Neural progenitor cell (in vitro differentiated cells): ENCODE results near the gene F8A3. TPM values are rescaled to one million over a fixed set of nuclear protein-coding genes. Genes with fewer than 3 reads are reported as not detected.
"Not testable (repeated sequence)": the region's sequence is repeated elsewhere in the genome, so short reads cannot be mapped to it uniquely, and the experiment has no call there.

ENCODE experiments used
- DNase-seq: peaks from one replicate; pipeline ENCODE4 v3.0.0-alpha.2; 2016; ENCODE audit warnings: low spot score
- H2AFZ ChIP-seq: fragments of 200-600 bp; sonication (generic); replicated peaks from 2 replicates; pipeline ENCODE4 v1.6.1; 2016; ENCODE audit warnings: antibody characterized with exemption
- H3F3A ChIP-seq: fragments of 200-600 bp; sonication (generic); 2 replicates; pipeline ENCODE4 v1.6.1; 2016; ENCODE audit warnings: antibody characterized with exemption, low read depth
- H3K27ac ChIP-seq: fragments of 200-600 bp; sonication (generic); 2 replicates; pipeline ENCODE4 v1.5.1; 2016; ENCODE audit warnings: mild to moderate bottlenecking
- H3K27me3 ChIP-seq: fragments of 200-600 bp; sonication (generic); 2 replicates; pipeline ENCODE4 v1.6.1; 2016; ENCODE audit warnings: mild to moderate bottlenecking, moderate library complexity
- H3K36me3 ChIP-seq: fragments of 200-600 bp; sonication (generic); 2 replicates; pipeline ENCODE4 v1.5.1; 2016
- H3K4me1 ChIP-seq: fragments of 200-600 bp; sonication (generic); 2 replicates; pipeline ENCODE4 v1.6.1; 2016; ENCODE audit warnings: mixed run types
- H3K4me2 ChIP-seq: fragments of 200-600 bp; sonication (generic); 2 replicates; pipeline ENCODE4 v1.6.1; 2016
- H3K4me3 ChIP-seq: fragments of 200-600 bp; sonication (generic); 2 replicates; pipeline ENCODE4 v1.5.1; 2016
- H3K79me2 ChIP-seq: fragments of 200-600 bp; sonication (generic); 2 replicates; pipeline ENCODE4 v1.6.1; 2016; ENCODE audit warnings: low read depth
- H3K9ac ChIP-seq: fragments of 200-600 bp; sonication (generic); 2 replicates; pipeline ENCODE4 v1.6.1; 2016
- H3K9me3 ChIP-seq: fragments of 200-600 bp; sonication (generic); 2 replicates; pipeline ENCODE4 v1.5.1; 2016; ENCODE audit warnings: low read depth
- H4K20me1 ChIP-seq: fragments of 200-600 bp; sonication (generic); 2 replicates; pipeline ENCODE4 v1.6.1; 2016; ENCODE audit warnings: low read depth
- H3K27ac Mint-ChIP-seq: 3 replicates; pipeline ENCODE4 v1.8.0; 2021; ENCODE audit warnings: mixed read lengths
- H3K27me3 Mint-ChIP-seq: 2 replicates; pipeline ENCODE4 v1.8.0; 2022; ENCODE audit warnings: low read depth, mild to moderate bottlenecking, inconsistent platforms, moderate library complexity, mixed read lengths; ENCODE audit not compliant: insufficient read depth
- H3K36me3 Mint-ChIP-seq: 3 replicates; pipeline ENCODE4 v1.8.0; 2021; ENCODE audit warnings: mixed read lengths
- H3K4me1 Mint-ChIP-seq: 3 replicates; pipeline ENCODE4 v1.8.0; 2021; ENCODE audit warnings: mixed read lengths
- H3K4me3 Mint-ChIP-seq: 3 replicates; pipeline ENCODE4 v1.8.0; 2021; ENCODE audit warnings: mild to moderate bottlenecking, moderate library complexity, mixed read lengths
- H3K9me3 Mint-ChIP-seq: 3 replicates; pipeline ENCODE4 v1.8.0; 2020; ENCODE audit warnings: mixed read lengths
- EZH2 ChIP-seq: fragments of 200-600 bp; sonication (generic); IDR thresholded peaks from 2 replicates; pipeline ENCODE4 v1.6.1; 2017; ENCODE audit warnings: antibody characterized with exemption, mild to moderate bottlenecking, moderate library complexity
- EZH2phosphoT487 ChIP-seq: fragments of 200-600 bp; sonication (generic); IDR thresholded peaks from 2 replicates; pipeline ENCODE4 v1.6.1; 2017; ENCODE audit warnings: antibody characterized with exemption
- total RNA-seq: library from RNA; depleted of rRNA; stranded (reverse); fragments of >200 nt; gene quantifications from 2 replicates; pipeline ENCODE4 v1.2.3, GENCODE V29; 2015; ENCODE audit warnings: low replicate concordance
- TF ChIP-seq, protein P1 (sequence below): fragments of 200-600 bp; sonication (generic); IDR thresholded peaks from 2 replicates; pipeline ENCODE4 v1.5.1; 2017; ENCODE audit warnings: antibody characterized with exemption, mild to moderate bottlenecking

Gene F8A3
- 0.73 and 3.5 TPM in 2 replicates for total RNA-seq

DNA sequence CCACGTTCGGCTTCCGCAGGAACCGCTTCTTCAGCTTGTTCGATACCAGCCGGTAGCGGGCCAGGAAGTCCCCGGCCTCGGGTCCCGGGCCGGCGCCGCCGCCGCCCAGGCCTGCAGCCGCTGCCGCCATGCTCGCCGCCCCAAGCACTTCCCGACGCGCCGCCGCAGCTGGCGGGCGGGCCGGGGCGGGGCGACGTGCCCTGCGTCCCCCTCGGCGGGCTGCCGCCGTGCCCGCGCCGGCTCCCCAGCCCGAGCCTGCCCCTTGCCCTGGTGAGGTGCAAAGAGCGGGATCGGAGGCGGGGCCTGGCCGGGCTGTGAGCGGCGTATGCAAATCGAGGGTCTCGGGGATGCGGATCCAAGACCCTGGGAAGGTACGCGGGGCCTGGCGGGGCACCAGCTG, at the start of gene F8A3:
F8A3 (minus strand) TSS at position 150 of the 400 bp plus-strand sequence; CDS start at position 130, 20 bp downstream.
- not testable (repeated sequence) for H3K27ac Mint-ChIP-seq, DNase-seq

DNA sequence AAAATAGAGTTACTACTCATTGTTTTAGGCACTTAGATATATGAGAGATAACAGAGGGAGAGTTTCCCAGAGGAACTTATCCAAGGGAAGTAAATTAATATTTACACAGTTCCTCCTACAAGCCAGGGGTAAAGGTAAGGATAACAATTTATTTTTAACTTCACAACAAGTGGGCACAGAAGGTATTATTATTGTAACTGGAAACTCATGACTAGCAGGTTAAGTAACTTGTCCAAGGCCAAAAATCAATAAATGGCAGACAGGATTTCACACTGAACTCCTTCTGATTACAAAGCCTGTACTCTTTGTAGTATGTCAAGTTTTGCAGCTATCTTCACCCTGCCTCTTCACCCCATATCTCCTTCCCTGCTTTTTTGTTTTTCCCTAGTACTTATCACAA, 46.9 kb upstream of the F8A3 start:
- Histone ChIP-seq H4K20me1 (no peaks in the 10 kb centered on the region), H3K36me3 (no peaks in the 10 kb centered on the region), H3K27me3 (no peaks in the 10 kb centered on the region), H3K27ac (no peak overlapping the region), H3K4me3 (no peak overlapping the region), H3F3A (no peaks in the 10 kb centered on the region), H3K9ac (no peak overlapping the region), H2AFZ (no peak overlapping the region), H3K79me2 (no peaks in the 10 kb centered on the region), H3K9me3 (peaks cover 5% of the 10 kb centered on the region), H3K4me1 (no peaks in the 10 kb centered on the region), H3K4me2 (no peak overlapping the region)
- Mint-ChIP-seq H3K27ac (no peak overlapping the region), H3K27me3 (no peaks in the 10 kb centered on the region), H3K4me1 (no peaks in the 10 kb centered on the region), H3K9me3 (no peaks in the 10 kb centered on the region), H3K4me3 (no peak overlapping the region), H3K36me3 (peaks cover 3% of the 10 kb centered on the region)
- no peak for DNase-seq
- no peak for TF ChIP-seq EZH2phosphoT487
- TF ChIP-seq, protein P1, sequence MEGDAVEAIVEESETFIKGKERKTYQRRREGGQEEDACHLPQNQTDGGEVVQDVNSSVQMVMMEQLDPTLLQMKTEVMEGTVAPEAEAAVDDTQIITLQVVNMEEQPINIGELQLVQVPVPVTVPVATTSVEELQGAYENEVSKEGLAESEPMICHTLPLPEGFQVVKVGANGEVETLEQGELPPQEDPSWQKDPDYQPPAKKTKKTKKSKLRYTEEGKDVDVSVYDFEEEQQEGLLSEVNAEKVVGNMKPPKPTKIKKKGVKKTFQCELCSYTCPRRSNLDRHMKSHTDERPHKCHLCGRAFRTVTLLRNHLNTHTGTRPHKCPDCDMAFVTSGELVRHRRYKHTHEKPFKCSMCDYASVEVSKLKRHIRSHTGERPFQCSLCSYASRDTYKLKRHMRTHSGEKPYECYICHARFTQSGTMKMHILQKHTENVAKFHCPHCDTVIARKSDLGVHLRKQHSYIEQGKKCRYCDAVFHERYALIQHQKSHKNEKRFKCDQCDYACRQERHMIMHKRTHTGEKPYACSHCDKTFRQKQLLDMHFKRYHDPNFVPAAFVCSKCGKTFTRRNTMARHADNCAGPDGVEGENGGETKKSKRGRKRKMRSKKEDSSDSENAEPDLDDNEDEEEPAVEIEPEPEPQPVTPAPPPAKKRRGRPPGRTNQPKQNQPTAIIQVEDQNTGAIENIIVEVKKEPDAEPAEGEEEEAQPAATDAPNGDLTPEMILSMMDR: no peak
- TF ChIP-seq EZH2: no peak

More for the DNA sequence above, at the start of gene F8A3:
- H3K79me2 ChIP-seq, H3F3A ChIP-seq, H3K9me3 Mint-ChIP-seq, H3K9ac ChIP-seq, H3K4me3 Mint-ChIP-seq, H3K36me3 ChIP-seq, H3K27me3 ChIP-seq, H3K4me3 ChIP-seq, H3K9me3 ChIP-seq, H3K4me1 ChIP-seq, H3K27me3 Mint-ChIP-seq, H4K20me1 ChIP-seq, H2AFZ ChIP-seq, H3K27ac ChIP-seq, H3K4me1 Mint-ChIP-seq, H3K4me2 ChIP-seq, H3K36me3 Mint-ChIP-seq: not testable (repeated sequence)

DNA sequence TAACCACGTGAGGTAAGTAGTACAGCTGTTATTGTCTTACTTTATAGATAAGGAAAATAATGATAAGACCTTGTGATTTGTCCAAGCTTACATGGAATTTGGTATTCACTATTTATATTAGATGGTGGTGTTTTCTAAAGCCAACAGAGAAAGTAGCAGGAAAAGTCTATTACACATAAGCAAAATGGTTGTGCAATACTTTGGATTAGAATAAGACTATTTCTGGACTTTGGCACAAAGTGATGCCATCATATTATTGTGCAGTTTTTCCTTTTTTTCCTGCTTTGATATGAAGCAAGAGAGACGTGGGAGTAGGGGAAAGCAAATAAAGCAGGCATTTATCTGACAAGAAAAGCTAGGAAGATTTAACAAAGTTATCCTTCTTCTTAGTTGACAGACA, 36.7 kb upstream of the F8A3 start:
- H3F3A ChIP-seq, H3K4me3 Mint-ChIP-seq, H3K9me3 ChIP-seq, H3K36me3 Mint-ChIP-seq, H3K4me1 Mint-ChIP-seq, H3K4me1 ChIP-seq, H3K9ac ChIP-seq, H3K4me2 ChIP-seq, H3K27me3 ChIP-seq, H3K9me3 Mint-ChIP-seq, H2AFZ ChIP-seq, H3K27me3 Mint-ChIP-seq, H3K36me3 ChIP-seq, DNase-seq, H3K27ac Mint-ChIP-seq, H3K79me2 ChIP-seq, H3K4me3 ChIP-seq, H4K20me1 ChIP-seq, H3K27ac ChIP-seq: not testable (repeated sequence)

DNA sequence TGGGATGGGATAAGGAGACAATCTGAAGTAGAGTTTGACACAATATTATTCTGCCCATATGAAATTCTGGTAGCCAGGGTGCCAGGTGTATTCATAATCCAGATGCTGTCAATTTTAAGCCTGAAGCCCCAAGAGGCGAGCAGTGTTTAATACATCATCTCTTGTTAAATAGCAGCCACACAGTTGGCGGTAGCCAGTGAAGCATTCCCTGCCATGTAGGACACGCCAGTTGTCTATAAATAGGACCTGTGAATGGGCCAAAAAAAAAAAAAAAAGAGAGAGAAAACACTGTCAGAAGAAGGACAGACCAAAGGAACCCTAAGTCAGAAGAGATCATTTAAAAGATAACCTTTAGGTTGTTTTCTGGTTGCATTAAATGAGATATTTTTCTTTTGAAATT, 33.0 kb upstream of the F8A3 start:
- DNase-seq, H3K4me3 Mint-ChIP-seq, H2AFZ ChIP-seq, H3K27me3 ChIP-seq, H3K9ac ChIP-seq, H3K79me2 ChIP-seq, H3K27ac ChIP-seq, H3K9me3 Mint-ChIP-seq, H4K20me1 ChIP-seq, H3K4me2 ChIP-seq, H3K36me3 ChIP-seq, H3K27me3 Mint-ChIP-seq, H3K9me3 ChIP-seq, H3K4me3 ChIP-seq, H3K4me1 Mint-ChIP-seq, H3F3A ChIP-seq, H3K36me3 Mint-ChIP-seq, H3K27ac Mint-ChIP-seq, H3K4me1 ChIP-seq: not testable (repeated sequence)

DNA sequence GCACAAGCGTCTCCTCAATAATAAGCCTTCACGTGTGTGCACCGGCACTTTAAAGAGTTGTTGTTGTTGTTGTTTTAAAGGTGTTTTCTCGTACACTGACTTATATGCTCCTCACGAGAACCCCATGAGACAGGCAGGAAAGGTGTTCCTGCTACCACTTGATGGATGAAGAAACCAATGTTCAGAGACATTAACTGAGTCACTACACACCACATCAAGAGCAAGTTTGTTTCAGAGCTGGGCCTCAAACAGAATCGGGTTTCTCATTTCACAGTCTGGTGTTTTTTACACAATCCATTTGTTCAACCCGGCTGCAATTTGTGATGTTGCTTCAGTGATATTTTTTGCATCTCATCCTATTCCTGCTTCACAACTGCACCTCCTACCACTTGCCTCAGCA, 18.7 kb upstream of the F8A3 start:
- not testable (repeated sequence) for H3K27me3 ChIP-seq, H2AFZ ChIP-seq, H3K9me3 Mint-ChIP-seq

DNA sequence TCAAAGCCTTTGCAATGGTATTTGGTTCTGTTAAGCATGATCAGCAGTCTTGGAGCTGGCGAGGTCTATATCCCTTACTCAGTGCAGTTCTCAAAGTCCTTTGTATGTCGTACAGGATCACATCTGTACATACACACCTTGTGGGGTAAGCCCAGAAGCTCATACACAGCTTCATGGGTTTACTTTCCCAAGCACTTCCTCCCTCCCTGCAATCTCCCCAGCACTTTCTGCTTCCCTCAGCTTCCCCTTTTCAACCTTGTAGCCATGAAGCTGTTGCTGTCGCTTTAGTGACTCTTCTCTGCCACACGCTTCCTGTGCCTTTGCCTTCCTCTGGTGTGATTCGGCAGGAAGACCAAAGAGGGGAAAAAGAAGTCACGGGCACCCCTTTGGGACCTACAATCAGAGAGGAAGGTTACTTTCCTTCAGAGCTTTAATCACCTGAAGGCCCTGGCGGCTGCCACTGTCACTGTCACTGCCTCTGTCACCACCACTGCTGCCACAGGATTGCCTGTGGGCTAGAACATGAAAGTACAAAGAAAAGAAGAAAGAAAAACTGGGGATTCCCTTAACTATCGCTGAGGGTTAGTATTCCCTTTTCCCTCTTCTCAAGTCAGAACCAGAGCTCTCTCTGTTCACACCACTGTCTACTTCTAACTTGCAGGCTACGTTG, 8.0 kb upstream of the F8A3 start:
- not testable (repeated sequence) for H3K9me3 ChIP-seq, H3K4me3 Mint-ChIP-seq, H3K4me3 ChIP-seq, H3K36me3 Mint-ChIP-seq, H3K4me1 Mint-ChIP-seq, DNase-seq, H3K27me3 Mint-ChIP-seq, H3K4me1 ChIP-seq, H3K9me3 Mint-ChIP-seq, H3K9ac ChIP-seq, H4K20me1 ChIP-seq, H2AFZ ChIP-seq, H3K4me2 ChIP-seq, H3F3A ChIP-seq, H3K36me3 ChIP-seq, H3K27ac ChIP-seq, H3K79me2 ChIP-seq, H3K27me3 ChIP-seq, H3K27ac Mint-ChIP-seq

More for the DNA sequence above, 18.7 kb upstream of the F8A3 start:
- not testable (repeated sequence) for H3K27ac ChIP-seq, H3K4me3 Mint-ChIP-seq, H3F3A ChIP-seq, H3K4me1 Mint-ChIP-seq, H3K79me2 ChIP-seq, H3K4me3 ChIP-seq, H4K20me1 ChIP-seq, H3K36me3 ChIP-seq, H3K27me3 Mint-ChIP-seq, H3K9ac ChIP-seq, H3K27ac Mint-ChIP-seq, DNase-seq, H3K4me2 ChIP-seq, H3K9me3 ChIP-seq, H3K36me3 Mint-ChIP-seq, H3K4me1 ChIP-seq

DNA sequence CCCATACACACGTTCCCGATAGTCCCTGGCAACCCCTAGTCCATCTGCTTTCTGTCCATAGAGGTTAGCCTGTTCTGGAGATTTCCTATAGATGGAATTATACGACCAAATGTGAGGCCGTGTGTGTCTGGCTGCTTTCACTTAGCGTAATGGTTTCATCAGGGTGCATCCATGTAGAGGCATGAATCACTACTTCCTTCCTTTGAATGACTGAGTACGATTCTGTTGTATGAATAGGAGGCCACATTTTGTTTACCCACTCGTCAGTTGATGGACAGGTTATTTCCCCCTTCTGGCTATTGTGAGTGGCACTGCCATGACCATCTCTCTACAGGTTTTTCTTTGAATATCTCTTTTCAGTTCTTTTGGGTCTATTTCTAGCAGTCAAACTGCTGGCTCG, 2.1 kb upstream of the F8A3 start:
- H3K4me2 ChIP-seq, H3K4me3 ChIP-seq, H3K27me3 Mint-ChIP-seq, H3K27ac ChIP-seq, H4K20me1 ChIP-seq, DNase-seq, H3K27me3 ChIP-seq, H3K27ac Mint-ChIP-seq, H3K4me1 ChIP-seq, H3K9me3 ChIP-seq, H3K9ac ChIP-seq, H2AFZ ChIP-seq, H3K79me2 ChIP-seq, H3K9me3 Mint-ChIP-seq, H3K36me3 Mint-ChIP-seq, H3K4me3 Mint-ChIP-seq, H3K4me1 Mint-ChIP-seq, H3F3A ChIP-seq, H3K36me3 ChIP-seq: not testable (repeated sequence)
